ENCODE results near the gene PEX5. TPM values are rescaled to one million over a fixed set of nuclear protein-coding genes. Genes with fewer than 3 reads are reported as not detected.

PEX5 gene
- total and polyA plus RNA-seq, 2 of the 8 experiments (the other 6 are each of a cell fraction or from before 2014, with no cell fraction given) = 16.8 to 50.5 TPM

GRCh38 chr12:7142056-7142644 lies 47.3 kb upstream of the PEX5 start:
- H3K4ac ChIP-seq (replicated peaks; ENCODE audit: insufficient read length, low read depth, low read length) = no peak overlapping the region
- H2AK5ac ChIP-seq (ENCODE audit: low read depth, low read length) = no peak overlapping the region
- H3K4me3 ChIP-seq (ENCODE audit: extremely low read depth in 1 of 4, insufficient read depth in 2 of 4, low read depth in 3 of 4, low read length in 4 of 4) = no peak overlapping the region
- H2BK5ac ChIP-seq (ENCODE audit: low read depth, low read length) = no peak overlapping the region
- no peaks in the 10 kb centered on the region for H3K79me1 ChIP-seq (ENCODE audit: low read depth, low read length)
- ChIA-PET POLR2A (ENCODE audit: partially characterized antibody) (no interaction called here), CTCF (ENCODE audit: partially characterized antibody) (interaction anchor here (0.6 to 9.8 kb wide), 18 partner anchors 11 to 500 kb away, joined by 3 to 151 read pairs (median 5); partner anchors contain the start of genes C1RL and PEX5)
- no peak overlapping the region for H4K91ac ChIP-seq (replicated peaks; ENCODE audit: insufficient read length, low read length)
- no peak overlapping the region for H2AFZ ChIP-seq (ENCODE audit: low read length)
- WGBS, 2 experiments (ENCODE audit: extremely low coverage in 1 of 2, insufficient coverage in 1 of 2, insufficient read length in 1 of 2, insufficient replicate concordance in 2 of 2, low coverage in 1 of 2, low lambda C conversion rate in 2 of 2, missing lambda C conversion rate in 1 of 2) = 67% methylated on average over 5 of the region's 5 CpGs; no CpG with 5 or more reads in 1 of the 2 experiments
- FAIRE-seq = peak; percentile 39
- no peak overlapping the region for H3K27ac ChIP-seq (ENCODE audit: low read depth, low read length)
- no peak overlapping the region for H2BK15ac ChIP-seq (ENCODE audit: low read length)
- no peak overlapping the region for H4K5ac ChIP-seq (ENCODE audit: insufficient read length, low read depth, low read length)
- H3K4me1 ChIP-seq (replicated peaks in 1 of 4; ENCODE audit: control insufficient read depth in 3 of 4, insufficient read depth in 4 of 4, low read length in 3 of 4) = no peaks in the 10 kb centered on the region
- H3K9ac ChIP-seq (replicated peaks in 1 of 4; ENCODE audit: extremely low read depth in 1 of 4, low read depth in 3 of 4, low read length in 3 of 4) = no peak overlapping the region
- H3K23me2 ChIP-seq (ENCODE audit: low read depth, low read length) = no peaks in the 10 kb centered on the region
- no peak overlapping the region for H3K18ac ChIP-seq (ENCODE audit: extremely low read depth, low read length)
- TF ChIP-seq POLR2A (IDR thresholded peaks at IDR 0.05; ENCODE audit: control extremely low read depth in 1 of 2, low read depth in 2 of 2, low read length in 2 of 2) (no peak), SRF (IDR thresholded peaks at IDR 0.05; ENCODE audit: low read depth, low read length) (no peak), EZH2 (IDR thresholded peaks at IDR 0.05; ENCODE audit: low read depth, low read length, severe bottlenecking) (no peak), RAD21 (IDR thresholded peaks at IDR 0.05 in 1 of 2, conservative IDR thresholded peaks at IDR 0.05 in 1 of 2; ENCODE audit: low read depth in 2 of 2, low read length in 2 of 2) (peak; percentile 57 to 76), SIN3A (conservative IDR thresholded peaks at IDR 0.05 in 1 of 2, IDR thresholded peaks at IDR 0.05 in 1 of 2; ENCODE audit: low read depth in 1 of 2, low read length in 2 of 2) (0 out of 4 replicates have a peak, but pooled peaks of 1 of the 2 experiments have one; percentile 36), SP1 (IDR thresholded peaks at IDR 0.05; ENCODE audit: low read depth, low read length) (no peak), EGR1 (IDR thresholded peaks at IDR 0.05; ENCODE audit: borderline replicate concordance, low read depth, low read length) (no peak), CTBP2 (IDR thresholded peaks at IDR 0.05; ENCODE audit: borderline replicate concordance, insufficient read depth, insufficient read length, low read length) (no peak), CTCF (IDR thresholded peaks at IDR 0.05; ENCODE audit: control extremely low read depth in 1 of 3, insufficient read depth in 1 of 3, low read depth in 1 of 3, low read length in 3 of 3) (peak; percentile 86 to 92 (median 87)), JUND (IDR thresholded peaks at IDR 0.05; ENCODE audit: low read length) (no peak)
- no peak overlapping the region for H3K56ac ChIP-seq (replicated peaks; ENCODE audit: insufficient read length, low read depth, low read length)
- no peaks in the 10 kb centered on the region for H3K79me2 ChIP-seq (ENCODE audit: control insufficient read depth in 1 of 2, insufficient read depth in 2 of 2, low read length in 2 of 2)
- H2BK12ac ChIP-seq (ENCODE audit: low read depth, low read length) = no peak overlapping the region
- H4K20me1 ChIP-seq (replicated peaks in 1 of 2; ENCODE audit: control insufficient read depth in 1 of 2, insufficient read depth in 2 of 2, low read length in 2 of 2) = no peaks in the 10 kb centered on the region
- H2BK120ac ChIP-seq (replicated peaks; ENCODE audit: low read depth, low read length) = no peak overlapping the region
- H3K9me3 ChIP-seq (ENCODE audit: insufficient read depth in 2 of 2, low read depth in 1 of 2, low read length in 1 of 2) = peaks cover 0 to 3% of the 10 kb centered on the region in 2 experiments; a peak in 1 of 4 replicates
- H3K4me2 ChIP-seq (ENCODE audit: insufficient read depth in 1 of 2, low read depth in 2 of 2, low read length in 2 of 2) = no peak overlapping the region
- peak in 1 of 2 experiments; percentile 85 for DNase-seq (ENCODE audit: low read depth in 1 of 2, low spot score in 2 of 2)
- no peak overlapping the region for H3K14ac ChIP-seq (ENCODE audit: insufficient read length)
- H3K27me3 ChIP-seq (replicated peaks in 1 of 4; ENCODE audit: control insufficient read depth in 3 of 4, extremely low read depth in 1 of 4, insufficient read depth in 3 of 4, low read length in 3 of 4) = no peaks in the 10 kb centered on the region
- peaks cover 0 to 9% (median 0%) of the 10 kb centered on the region in 4 experiments; a peak in 5 of 8 replicates for H3K36me3 ChIP-seq (ENCODE audit: control insufficient read depth in 2 of 4, insufficient read depth in 4 of 4, low read length in 3 of 4)
- no peak overlapping the region for H3K23ac ChIP-seq (ENCODE audit: insufficient read length)
- H4K8ac ChIP-seq (ENCODE audit: extremely low read depth, insufficient read depth, low read length) = no peak overlapping the region
- no peak overlapping the region for H2BK20ac ChIP-seq (ENCODE audit: low read length)
